Lower leg skin (tissue), 3 donors: ENCODE results near the gene LSM3.

Experiments
- CTCF ChIP-seq, 3 donors: fragments of 450-650 bp; IDR thresholded peaks; one replicate each; pipeline ENCODE4 v1.5.1; 2016; ENCODE audit warnings: antibody characterized with exemption in 3 of 3, mild to moderate bottlenecking in 3 of 3, moderate library complexity in 2 of 3
- POLR2A ChIP-seq, 2 donors: fragments of 450-650 bp; IDR thresholded peaks; one replicate each; pipeline ENCODE4 v1.6.1; 2016 to 2017; ENCODE audit warnings: antibody characterized with exemption in 2 of 2, mild to moderate bottlenecking in 1 of 2, moderate library complexity in 1 of 2

GRCh38 chr3:14222457-14222856 is 43.8 kb downstream of the LSM3 start:
- TF ChIP-seq CTCF (IDR thresholded peaks at IDR 0.05) (no peak), POLR2A (IDR thresholded peaks at IDR 0.05) (no peak)
